ENCODE results near the gene TMPRSS9. TPM values are rescaled to one million over a fixed set of nuclear protein-coding genes. Genes with fewer than 3 reads are reported as not detected.

Gene TMPRSS9
- total and polyA plus RNA-seq, 2 of the 13 experiments (the other 11 are each of a cell fraction or from before 2014, with no cell fraction given) = 2.5 to 5.2 TPM

- TF ChIP-seq ZNF619 (CRISPR knock-in tag; IDR thresholded peaks at IDR 0.05) = no peak
- no peak for TF ChIP-seq ZNF530 (CRISPR knock-in tag; IDR thresholded peaks at IDR 0.05; ENCODE audit: low read depth)
- no peak for TF ChIP-seq ZNF75D (CRISPR knock-in tag; IDR thresholded peaks at IDR 0.05; ENCODE audit: borderline replicate concordance)
- peak; percentile 72 for TF ChIP-seq FOXJ3 (CRISPR knock-in tag; IDR thresholded peaks at IDR 0.05; ENCODE audit: borderline replicate concordance)
- peak; percentile 99 for TF ChIP-seq RBFOX2 (IDR thresholded peaks at IDR 0.05; ENCODE audit: low read depth, low read length)
- peak; percentile 98 for TF ChIP-seq CREM (IDR thresholded peaks at IDR 0.05)
- TF ChIP-seq CREM (CRISPR knock-in tag; IDR thresholded peaks at IDR 0.05) = peak; percentile 92
- TF ChIP-seq, protein P1, sequence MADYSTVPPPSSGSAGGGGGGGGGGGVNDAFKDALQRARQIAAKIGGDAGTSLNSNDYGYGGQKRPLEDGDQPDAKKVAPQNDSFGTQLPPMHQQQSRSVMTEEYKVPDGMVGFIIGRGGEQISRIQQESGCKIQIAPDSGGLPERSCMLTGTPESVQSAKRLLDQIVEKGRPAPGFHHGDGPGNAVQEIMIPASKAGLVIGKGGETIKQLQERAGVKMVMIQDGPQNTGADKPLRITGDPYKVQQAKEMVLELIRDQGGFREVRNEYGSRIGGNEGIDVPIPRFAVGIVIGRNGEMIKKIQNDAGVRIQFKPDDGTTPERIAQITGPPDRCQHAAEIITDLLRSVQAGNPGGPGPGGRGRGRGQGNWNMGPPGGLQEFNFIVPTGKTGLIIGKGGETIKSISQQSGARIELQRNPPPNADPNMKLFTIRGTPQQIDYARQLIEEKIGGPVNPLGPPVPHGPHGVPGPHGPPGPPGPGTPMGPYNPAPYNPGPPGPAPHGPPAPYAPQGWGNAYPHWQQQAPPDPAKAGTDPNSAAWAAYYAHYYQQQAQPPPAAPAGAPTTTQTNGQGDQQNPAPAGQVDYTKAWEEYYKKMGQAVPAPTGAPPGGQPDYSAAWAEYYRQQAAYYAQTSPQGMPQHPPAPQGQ (CRISPR knock-in tag; IDR thresholded peaks at IDR 0.05; ENCODE audit: borderline replicate concordance) = no peak
- peak; percentile 67 for TF ChIP-seq MEF2D (CRISPR knock-in tag; IDR thresholded peaks at IDR 0.05)
- no peak; the same call in 1 of the 2 replicates for TF ChIP-seq TP53 (CRISPR knock-in tag; conservative IDR thresholded peaks at IDR 0.05)
- no peak for TF ChIP-seq ZFP36 (IDR thresholded peaks at IDR 0.05; ENCODE audit: borderline replicate concordance, low read depth, low read length, partially characterized antibody)
- TF ChIP-seq KDM4B (CRISPR knock-in tag; IDR thresholded peaks at IDR 0.05) = 0 out of 2 replicates have a peak, but pooled peaks have one; percentile 11
- peak; percentile 11; the same call in 1 of the 2 replicates for TF ChIP-seq CCDC6 (CRISPR knock-in tag; IDR thresholded peaks at IDR 0.05)
- TF ChIP-seq KLF16 (CRISPR knock-in tag; IDR thresholded peaks at IDR 0.05) = peak in 1 of 2 experiments; percentile 83; a peak in 1 of 4 replicates
- TF ChIP-seq ZFP90 (CRISPR knock-in tag; IDR thresholded peaks at IDR 0.05; ENCODE audit: borderline replicate concordance) = no peak; the same call in 1 of the 2 replicates
- TF ChIP-seq SIN3A (IDR thresholded peaks at IDR 0.05; ENCODE audit: borderline replicate concordance, low read depth, low read length) = peak; percentile 85; the same call in 1 of the 2 replicates
- peak; percentile 89; the same call in 1 of the 2 replicates for TF ChIP-seq ZNF879 (CRISPR knock-in tag; IDR thresholded peaks at IDR 0.05)
- no peak for TF ChIP-seq ZKSCAN1 (IDR thresholded peaks at IDR 0.05; ENCODE audit: low read length)
- peak; percentile 80 for TF ChIP-seq ZNF275 (CRISPR knock-in tag; IDR thresholded peaks at IDR 0.05; ENCODE audit: borderline replicate concordance)
- peak; percentile 79 for TF ChIP-seq ZNF451 (CRISPR knock-in tag; IDR thresholded peaks at IDR 0.05)
- TF ChIP-seq HOXA3 (CRISPR knock-in tag; IDR thresholded peaks at IDR 0.05) = peak; percentile 93
- TF ChIP-seq TCF12 (IDR thresholded peaks at IDR 0.05) = no peak
- peak; percentile 76 for TF ChIP-seq TCF12 (CRISPR knock-in tag; IDR thresholded peaks at IDR 0.05)
- TF ChIP-seq, protein P2, sequence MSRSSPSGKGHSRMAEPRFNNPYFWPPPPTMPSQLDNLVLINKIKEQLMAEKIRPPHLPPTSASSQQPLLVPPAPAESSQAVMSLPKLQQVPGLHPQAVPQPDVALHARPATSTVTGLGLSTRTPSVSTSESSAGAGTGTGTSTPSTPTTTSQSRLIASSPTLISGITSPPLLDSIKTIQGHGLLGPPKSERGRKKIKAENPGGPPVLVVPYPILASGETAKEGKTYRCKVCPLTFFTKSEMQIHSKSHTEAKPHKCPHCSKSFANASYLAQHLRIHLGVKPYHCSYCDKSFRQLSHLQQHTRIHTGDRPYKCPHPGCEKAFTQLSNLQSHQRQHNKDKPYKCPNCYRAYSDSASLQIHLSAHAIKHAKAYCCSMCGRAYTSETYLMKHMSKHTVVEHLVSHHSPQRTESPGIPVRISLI (CRISPR knock-in tag; IDR thresholded peaks at IDR 0.05; ENCODE audit: borderline replicate concordance) = peak; percentile 98
- no peak for TF ChIP-seq ZNF251 (CRISPR knock-in tag; IDR thresholded peaks at IDR 0.05)
- TF ChIP-seq ZNF709 (CRISPR knock-in tag; IDR thresholded peaks at IDR 0.05) = peak; percentile 80
- TF ChIP-seq KDM2A (CRISPR knock-in tag; IDR thresholded peaks at IDR 0.05; ENCODE audit: borderline replicate concordance, low read depth) = peak; percentile 99
Measured at GRCh38 chr19:2427429-2428320, 67.6 kb downstream of the TMPRSS9 start, which contains the start of gene TIMM13 (continued).
